Measurements from ENCODE around the gene PALM.
"Not testable (repeated sequence)": the region's sequence is repeated elsewhere in the genome, so short reads cannot be mapped to it uniquely, and the experiment has no call there.

The PALM gene

GRCh38 chr19:694481-695351 lies 14.0 kb upstream of the PALM start:
- no peak overlapping the region for H3K9ac ChIP-seq (ENCODE audit: low read length)
- H3K27ac ChIP-seq (ENCODE audit: low read depth, low read length), result no peak overlapping the region

DNA sequence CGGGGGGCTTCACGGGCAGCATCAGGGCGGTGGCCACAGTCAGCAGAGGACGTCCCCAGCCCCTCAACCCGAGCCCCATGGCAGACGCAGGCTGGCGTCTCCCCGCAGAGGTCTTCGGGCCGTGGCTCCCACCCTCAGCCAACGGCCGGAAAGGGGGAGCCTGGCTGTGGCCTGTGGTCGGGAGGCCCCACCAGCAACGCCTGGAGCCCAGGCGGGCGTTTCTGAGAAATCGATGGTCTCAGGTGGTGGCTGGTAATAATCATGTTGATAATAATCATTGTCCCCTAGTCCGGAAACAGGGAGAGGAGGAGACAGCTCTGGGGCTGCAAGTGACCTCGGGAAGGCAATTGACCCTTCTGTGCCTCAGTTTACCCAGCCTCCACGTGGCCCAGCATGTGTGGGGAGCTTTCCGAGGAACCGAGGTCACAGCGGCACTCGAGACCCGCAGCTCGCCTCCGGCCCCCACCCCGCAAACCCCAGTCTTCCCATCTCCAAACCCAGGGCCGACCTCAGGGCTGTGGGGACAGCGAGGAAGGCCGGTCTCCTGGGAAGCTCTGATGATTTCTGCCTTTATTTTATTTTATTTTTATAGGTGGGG lies 13.3 kb upstream of the PALM start, which contains the start of gene PRSS57:
Gene PRSS57, minus strand, starts transcription at position 101 of the 598 bp plus-strand sequence. Its CDS starts 22 bp downstream, at position 79.
- no peak within 1 kb of the TSS for H3K9ac ChIP-seq (ENCODE audit: low read length)
- H3K27ac ChIP-seq (ENCODE audit: low read depth, low read length), result no peak within 1 kb of the TSS
- H3K4me1 ChIP-seq (ENCODE audit: control insufficient read depth, insufficient read depth, low read length), result no peaks in the 10 kb centered on the region
- no peaks in the 10 kb centered on the region for H3K9me3 ChIP-seq (ENCODE audit: control insufficient read depth, insufficient read depth, low read depth, low read length)
- no peaks in the 10 kb centered on the region for H3K27me3 ChIP-seq (ENCODE audit: control insufficient read depth, insufficient read depth, low read length)
- H3K4me3 ChIP-seq (ENCODE audit: low read depth, low read length), result no peak within 1 kb of the TSS
- no peaks in the 10 kb centered on the region for H3K36me3 ChIP-seq (ENCODE audit: control insufficient read depth, insufficient read depth, low read length)

More at GRCh38 chr19:694481-695351, 14.0 kb upstream of the PALM start:
- H3K27me3 ChIP-seq (ENCODE audit: control insufficient read depth, insufficient read depth, low read length), result no peaks in the 10 kb centered on the region
- H3K9me3 ChIP-seq (ENCODE audit: control insufficient read depth, insufficient read depth, low read depth, low read length), result no peaks in the 10 kb centered on the region
- H3K36me3 ChIP-seq (ENCODE audit: control insufficient read depth, insufficient read depth, low read length), result no peaks in the 10 kb centered on the region
- no peak overlapping the region for H3K4me3 ChIP-seq (ENCODE audit: low read depth, low read length)
- no peaks in the 10 kb centered on the region for H3K4me1 ChIP-seq (ENCODE audit: control insufficient read depth, insufficient read depth, low read length)

- not testable (repeated sequence) for H3K36me3 ChIP-seq (ENCODE audit: control insufficient read depth, insufficient read depth, low read length); H3K27me3 ChIP-seq (ENCODE audit: control insufficient read depth, insufficient read depth, low read length); H3K9me3 ChIP-seq (ENCODE audit: control insufficient read depth, insufficient read depth, low read depth, low read length); H3K9ac ChIP-seq (ENCODE audit: low read length); H3K4me1 ChIP-seq (ENCODE audit: control insufficient read depth, insufficient read depth, low read length); H3K4me3 ChIP-seq (ENCODE audit: low read depth, low read length); H3K27ac ChIP-seq (ENCODE audit: low read depth, low read length)
These were observed 10.2 kb upstream of the PALM start for GRCh38 chr19:698529-698928.

DNA sequence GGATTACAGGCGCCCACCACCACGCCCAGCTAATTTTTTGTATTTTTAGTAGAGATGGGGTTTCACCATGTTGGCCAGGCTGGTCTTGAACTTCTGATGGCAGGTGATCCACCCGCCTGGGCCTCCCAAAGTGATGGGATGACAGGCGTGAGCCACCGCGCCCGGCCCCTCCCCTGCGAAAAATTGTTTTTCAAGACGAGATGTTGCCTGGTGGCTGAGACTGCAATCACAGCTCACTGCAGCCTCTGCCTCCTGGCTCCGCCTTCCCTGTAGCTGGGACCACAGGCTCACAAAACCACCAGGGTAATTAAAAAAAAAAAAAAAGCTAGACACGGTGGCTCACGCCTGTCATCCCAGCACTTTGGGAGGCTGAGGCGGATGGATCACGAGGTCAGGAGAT lies 8.8 kb upstream of the PALM start:
- H3K27me3 ChIP-seq (ENCODE audit: control insufficient read depth, insufficient read depth, low read length); H3K9ac ChIP-seq (ENCODE audit: low read length); H3K27ac ChIP-seq (ENCODE audit: low read depth, low read length); H3K4me3 ChIP-seq (ENCODE audit: low read depth, low read length); H3K9me3 ChIP-seq (ENCODE audit: control insufficient read depth, insufficient read depth, low read depth, low read length); H3K36me3 ChIP-seq (ENCODE audit: control insufficient read depth, insufficient read depth, low read length); H3K4me1 ChIP-seq (ENCODE audit: control insufficient read depth, insufficient read depth, low read length): not testable (repeated sequence)

DNA sequence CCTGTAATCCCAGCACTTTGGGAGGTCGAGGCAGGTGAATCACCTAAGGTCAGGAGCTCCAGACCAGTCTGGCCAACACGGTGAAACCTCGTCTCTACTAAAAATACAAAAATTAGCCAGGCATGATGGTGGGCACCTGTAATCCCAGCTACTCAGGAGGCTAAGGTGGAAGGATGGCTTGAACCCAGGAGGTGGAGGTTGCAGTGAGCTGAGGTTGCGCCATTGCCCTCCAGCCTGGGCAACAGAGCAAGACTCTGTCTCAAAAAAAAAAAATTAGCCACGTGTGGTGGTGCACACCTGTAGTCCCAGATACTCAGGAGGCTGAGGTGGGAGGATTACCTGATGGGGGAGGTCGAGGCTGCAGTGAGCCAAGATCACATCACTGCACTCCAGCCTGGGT lies 5.9 kb upstream of the PALM start:
- H3K9ac ChIP-seq (ENCODE audit: low read length); H3K27ac ChIP-seq (ENCODE audit: low read depth, low read length); H3K4me1 ChIP-seq (ENCODE audit: control insufficient read depth, insufficient read depth, low read length); H3K36me3 ChIP-seq (ENCODE audit: control insufficient read depth, insufficient read depth, low read length); H3K27me3 ChIP-seq (ENCODE audit: control insufficient read depth, insufficient read depth, low read length); H3K9me3 ChIP-seq (ENCODE audit: control insufficient read depth, insufficient read depth, low read depth, low read length): not testable (repeated sequence)
- peak overlapping the region; percentile 51; the same call in 1 of the 2 replicates for H3K4me3 ChIP-seq (ENCODE audit: low read depth, low read length)

DNA sequence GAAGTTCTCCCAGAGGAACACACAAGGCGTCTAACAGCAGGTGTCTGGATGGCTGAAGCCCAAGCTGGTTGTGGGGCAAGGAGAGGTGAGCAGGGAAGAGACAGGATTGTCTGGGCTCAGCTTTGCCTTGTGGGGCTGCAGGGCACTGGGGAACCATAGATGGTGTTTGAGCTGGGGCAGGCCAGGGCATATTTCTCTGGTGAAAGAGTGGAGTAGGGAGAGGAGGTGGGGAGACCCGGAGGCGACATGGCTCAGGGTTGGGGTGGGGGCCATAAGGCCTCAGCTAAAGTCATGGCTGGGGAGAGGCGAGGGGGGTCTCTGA lies 5.4 kb upstream of the PALM start:
- Histone ChIP-seq H3K9ac (ENCODE audit: low read length) (no peak overlapping the region), H3K36me3 (ENCODE audit: control insufficient read depth, insufficient read depth, low read length) (no peaks in the 10 kb centered on the region), H3K4me3 (ENCODE audit: low read depth, low read length) (peak overlapping the region; percentile 51), H3K9me3 (ENCODE audit: control insufficient read depth, insufficient read depth, low read depth, low read length) (peaks cover 7% of the 10 kb centered on the region; the same call in 1 of the 2 replicates), H3K27me3 (ENCODE audit: control insufficient read depth, insufficient read depth, low read length) (no peaks in the 10 kb centered on the region; the same call in 1 of the 2 replicates), H3K4me1 (ENCODE audit: control insufficient read depth, insufficient read depth, low read length) (peaks cover 3% of the 10 kb centered on the region; the same call in 1 of the 2 replicates), H3K27ac (ENCODE audit: low read depth, low read length) (no peak overlapping the region)

GRCh38 chr19:703651-704446 lies 4.9 kb upstream of the PALM start:
- H3K4me3 ChIP-seq (ENCODE audit: low read depth, low read length), result peak overlapping the region; percentile 59

DNA sequence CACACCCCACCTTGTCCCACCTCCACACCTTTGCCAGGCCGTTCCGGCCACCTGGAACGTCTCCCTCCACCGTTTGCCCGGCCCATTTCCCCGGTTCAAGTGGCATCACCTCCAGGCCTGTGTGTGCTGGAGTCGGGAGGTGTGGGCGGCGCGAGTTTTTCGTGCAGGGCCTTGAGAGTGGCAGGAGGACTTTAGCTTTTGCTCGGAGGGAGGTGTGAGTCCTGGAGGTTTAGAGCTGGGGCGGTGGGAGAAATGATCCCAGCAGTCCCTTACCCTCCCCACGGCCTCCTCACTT lies 4.3 kb upstream of the PALM start:
- peaks cover 3% of the 10 kb centered on the region; the same call in 1 of the 2 replicates for H3K4me1 ChIP-seq (ENCODE audit: control insufficient read depth, insufficient read depth, low read length)
- H3K27ac ChIP-seq (ENCODE audit: low read depth, low read length), result no peak overlapping the region
- H3K9me3 ChIP-seq (ENCODE audit: control insufficient read depth, insufficient read depth, low read depth, low read length), result peaks cover 7% of the 10 kb centered on the region; the same call in 1 of the 2 replicates
- peak overlapping the region; percentile 59 for H3K4me3 ChIP-seq (ENCODE audit: low read depth, low read length)
- H3K9ac ChIP-seq (ENCODE audit: low read length), result peak overlapping the region; percentile 48
- H3K36me3 ChIP-seq (ENCODE audit: control insufficient read depth, insufficient read depth, low read length), result no peaks in the 10 kb centered on the region
- H3K27me3 ChIP-seq (ENCODE audit: control insufficient read depth, insufficient read depth, low read length), result no peaks in the 10 kb centered on the region; the same call in 1 of the 2 replicates

More at GRCh38 chr19:703651-704446, 4.9 kb upstream of the PALM start:
- Histone ChIP-seq H3K4me1 (ENCODE audit: control insufficient read depth, insufficient read depth, low read length) (peaks cover 3% of the 10 kb centered on the region; the same call in 1 of the 2 replicates), H3K36me3 (ENCODE audit: control insufficient read depth, insufficient read depth, low read length) (no peaks in the 10 kb centered on the region), H3K27ac (ENCODE audit: low read depth, low read length) (no peak overlapping the region), H3K9ac (ENCODE audit: low read length) (peak overlapping the region; percentile 48), H3K9me3 (ENCODE audit: control insufficient read depth, insufficient read depth, low read depth, low read length) (peaks cover 7% of the 10 kb centered on the region; the same call in 1 of the 2 replicates), H3K27me3 (ENCODE audit: control insufficient read depth, insufficient read depth, low read length) (no peaks in the 10 kb centered on the region; the same call in 1 of the 2 replicates)

GRCh38 chr19:709196-709964 lies 645 bp downstream of the PALM start:
- H3K9me3 ChIP-seq (ENCODE audit: control insufficient read depth, insufficient read depth, low read depth, low read length), result peaks cover 7% of the 10 kb centered on the region; the same call in 1 of the 2 replicates
- H3K4me1 ChIP-seq (ENCODE audit: control insufficient read depth, insufficient read depth, low read length), result peaks cover 21% of the 10 kb centered on the region
- peak overlapping the region; percentile 64 for H3K4me3 ChIP-seq (ENCODE audit: low read depth, low read length)
- peaks cover 4% of the 10 kb centered on the region for H3K27me3 ChIP-seq (ENCODE audit: control insufficient read depth, insufficient read depth, low read length)
- no peaks in the 10 kb centered on the region for H3K36me3 ChIP-seq (ENCODE audit: control insufficient read depth, insufficient read depth, low read length)
- H3K9ac ChIP-seq (ENCODE audit: low read length), result no peak overlapping the region
- no peak overlapping the region for H3K27ac ChIP-seq (ENCODE audit: low read depth, low read length)

DNA sequence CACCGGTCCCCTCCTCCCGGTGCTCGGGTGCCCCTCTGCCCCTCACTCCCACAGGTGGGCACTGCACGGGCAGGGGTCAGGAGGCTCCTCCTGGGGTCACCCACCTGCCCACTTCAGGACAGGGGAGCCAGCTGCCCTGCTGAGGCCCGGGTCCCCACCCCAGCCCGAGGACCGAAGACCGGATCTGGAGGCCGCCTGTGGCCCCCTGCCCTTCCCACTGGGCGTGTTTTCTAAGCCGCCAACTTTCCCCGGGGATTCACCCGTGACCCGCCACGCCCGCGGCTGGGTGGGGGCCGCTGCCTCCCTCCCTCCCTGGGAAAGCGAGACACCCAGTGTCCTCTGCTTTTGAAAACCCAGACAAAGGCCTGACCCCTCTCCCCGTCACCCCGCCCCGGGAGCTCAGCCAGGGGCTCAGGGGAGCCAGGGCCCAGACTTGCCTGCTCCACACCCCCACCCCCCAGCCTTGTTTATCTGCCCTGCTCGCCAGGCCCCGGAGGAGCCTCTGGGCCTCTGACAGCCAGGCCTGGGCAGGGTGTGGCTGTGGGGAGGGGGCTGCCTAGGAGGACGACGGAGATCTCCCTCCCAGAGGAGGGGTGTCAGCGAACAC lies 1.3 kb downstream of the PALM start:
- H3K27ac ChIP-seq (ENCODE audit: low read depth, low read length), result no peak overlapping the region
- H3K27me3 ChIP-seq (ENCODE audit: control insufficient read depth, insufficient read depth, low read length), result peaks cover 4% of the 10 kb centered on the region; the same call in 1 of the 2 replicates
- no peak overlapping the region for H3K9ac ChIP-seq (ENCODE audit: low read length)
- H3K4me1 ChIP-seq (ENCODE audit: control insufficient read depth, insufficient read depth, low read length), result peaks cover 20% of the 10 kb centered on the region
- H3K4me3 ChIP-seq (ENCODE audit: low read depth, low read length), result peak overlapping the region; percentile 64
- H3K9me3 ChIP-seq (ENCODE audit: control insufficient read depth, insufficient read depth, low read depth, low read length), result peaks cover 7% of the 10 kb centered on the region; the same call in 1 of the 2 replicates
- no peaks in the 10 kb centered on the region for H3K36me3 ChIP-seq (ENCODE audit: control insufficient read depth, insufficient read depth, low read length)
